ENCODE measurements around the gene ADGRE3. TPM values are rescaled to one million over a fixed set of nuclear protein-coding genes. Genes with fewer than 3 reads are reported as not detected.

The ADGRE3 gene
- total and polyA plus RNA-seq, 2 of the 4 experiments (the other 2 are of a cell fraction) = not detected

DNA sequence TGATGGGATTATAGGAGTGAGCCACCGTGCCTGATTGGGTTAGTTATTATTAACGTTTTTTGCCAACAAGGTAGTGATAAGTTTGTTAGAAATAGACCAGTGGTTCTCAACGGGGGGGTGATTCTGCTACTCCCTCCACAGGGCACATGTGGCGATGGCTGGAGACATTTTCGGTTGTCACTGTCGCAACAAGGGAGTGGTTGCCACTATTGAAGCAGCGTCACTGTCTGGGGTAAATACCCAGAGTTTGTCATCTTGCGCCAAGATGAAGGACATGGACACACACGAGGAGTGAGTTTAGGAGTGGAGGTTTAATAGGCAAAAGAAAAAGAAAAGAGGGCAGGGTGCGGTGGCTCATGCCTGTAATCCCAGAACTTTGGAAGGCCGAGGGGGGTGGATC, 18.9 kb downstream of the ADGRE3 start:
- Histone ChIP-seq H3K4me2 (ENCODE audit: low read depth, low read length) (no peak overlapping the region), H3K79me1 (ENCODE audit: low read depth in 1 of 2, low read length in 2 of 2) (no peaks in the 10 kb centered on the region), H3K27me3 (ENCODE audit: control insufficient read depth, insufficient read depth, low read length) (no peaks in the 10 kb centered on the region), H2BK15ac (ENCODE audit: low read depth, low read length) (no peak overlapping the region), H3K9me3 (ENCODE audit: control insufficient read depth, insufficient read depth, low read length) (no peaks in the 10 kb centered on the region), H3K36me3 (ENCODE audit: control insufficient read depth, insufficient read depth, low read length) (no peaks in the 10 kb centered on the region), H2AK9ac (replicated peaks; ENCODE audit: low read depth, low read length, poor library complexity) (no peak overlapping the region), H3K23ac (ENCODE audit: low read depth, low read length) (no peak overlapping the region), H2AFZ (replicated peaks; ENCODE audit: low read length, poor library complexity) (no peak overlapping the region), H3K14ac (replicated peaks; ENCODE audit: low read depth, low read length) (no peak overlapping the region), H2BK120ac (ENCODE audit: low read depth, low read length) (no peak overlapping the region), H4K91ac (ENCODE audit: insufficient read depth, low read depth, low read length) (no peak overlapping the region), H3K56ac (ENCODE audit: extremely low read depth, insufficient read depth, low read length) (no peak overlapping the region), H3K9ac (ENCODE audit: low read depth, low read length) (no peak overlapping the region), H2BK20ac (ENCODE audit: low read depth, low read length) (no peak overlapping the region), H4K8ac (ENCODE audit: low read depth in 2 of 2, low read length in 2 of 2) (no peak overlapping the region), H3K4me3 (ENCODE audit: insufficient read depth, low read depth, low read length) (no peak overlapping the region), H3K9me1 (ENCODE audit: insufficient read depth, low read length) (no peaks in the 10 kb centered on the region), H3K27ac (ENCODE audit: insufficient read depth, low read length) (no peak overlapping the region), H4K20me1 (ENCODE audit: insufficient read depth, low read length) (no peaks in the 10 kb centered on the region), H2BK5ac (ENCODE audit: low read depth, low read length, poor library complexity, severe bottlenecking) (no peak overlapping the region), H3K18ac (ENCODE audit: low read depth, low read length) (no peak overlapping the region), H2AK5ac (ENCODE audit: low read depth, low read length) (no peak overlapping the region), H4K5ac (ENCODE audit: low read depth, low read length) (no peak overlapping the region), H3K4me1 (ENCODE audit: control insufficient read depth, insufficient read depth, low read length) (no peaks in the 10 kb centered on the region), H3K4ac (ENCODE audit: low read depth, low read length) (no peak overlapping the region)
- dilution Hi-C loops (cut with HindIII; ENCODE audit: low sequenced_read_pairs, unreplicated experiment) (no loop called here), in situ Hi-C loops (cut with MboI; ENCODE audit: low sequenced_read_pairs) (no loop called here), intact Hi-C loops (cut with micrococcal nuclease) (no loop called here)
- no TSS peak for BruUV-seq (replicated peaks)
- POLR2A ChIA-PET (ENCODE audit: unreplicated experiment) = no interaction called here
- TF ChIP-seq RCOR1 (IDR thresholded peaks at IDR 0.05; ENCODE audit: insufficient replicate concordance, low read length) (no peak), CEBPB (IDR thresholded peaks at IDR 0.05; ENCODE audit: low read depth, low read length) (no peak), RFX5 (IDR thresholded peaks at IDR 0.05; ENCODE audit: low read depth, low read length) (no peak), MXI1 (IDR thresholded peaks at IDR 0.05; ENCODE audit: borderline replicate concordance, low read depth, low read length) (no peak), RAD21 (IDR thresholded peaks at IDR 0.05; ENCODE audit: low read length) (no peak), POLR2A (IDR thresholded peaks at IDR 0.05; ENCODE audit: low read depth, low read length) (no peak), NFE2L2 (IDR thresholded peaks at IDR 0.05; ENCODE audit: low read depth, low read length) (no peak), MAZ (IDR thresholded peaks at IDR 0.05; ENCODE audit: borderline replicate concordance, low read depth, low read length) (no peak), ELK1 (IDR thresholded peaks at IDR 0.05; ENCODE audit: borderline replicate concordance, low read depth, low read length) (no peak), MAFK (IDR thresholded peaks at IDR 0.05; ENCODE audit: low read depth, low read length) (no peak), USF2 (IDR thresholded peaks at IDR 0.05; ENCODE audit: low read depth, low read length) (no peak), CHD1 (IDR thresholded peaks at IDR 0.05; ENCODE audit: low read depth, low read length) (no peak)
- TF ChIP-seq, protein P1, sequence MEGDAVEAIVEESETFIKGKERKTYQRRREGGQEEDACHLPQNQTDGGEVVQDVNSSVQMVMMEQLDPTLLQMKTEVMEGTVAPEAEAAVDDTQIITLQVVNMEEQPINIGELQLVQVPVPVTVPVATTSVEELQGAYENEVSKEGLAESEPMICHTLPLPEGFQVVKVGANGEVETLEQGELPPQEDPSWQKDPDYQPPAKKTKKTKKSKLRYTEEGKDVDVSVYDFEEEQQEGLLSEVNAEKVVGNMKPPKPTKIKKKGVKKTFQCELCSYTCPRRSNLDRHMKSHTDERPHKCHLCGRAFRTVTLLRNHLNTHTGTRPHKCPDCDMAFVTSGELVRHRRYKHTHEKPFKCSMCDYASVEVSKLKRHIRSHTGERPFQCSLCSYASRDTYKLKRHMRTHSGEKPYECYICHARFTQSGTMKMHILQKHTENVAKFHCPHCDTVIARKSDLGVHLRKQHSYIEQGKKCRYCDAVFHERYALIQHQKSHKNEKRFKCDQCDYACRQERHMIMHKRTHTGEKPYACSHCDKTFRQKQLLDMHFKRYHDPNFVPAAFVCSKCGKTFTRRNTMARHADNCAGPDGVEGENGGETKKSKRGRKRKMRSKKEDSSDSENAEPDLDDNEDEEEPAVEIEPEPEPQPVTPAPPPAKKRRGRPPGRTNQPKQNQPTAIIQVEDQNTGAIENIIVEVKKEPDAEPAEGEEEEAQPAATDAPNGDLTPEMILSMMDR (conservative IDR thresholded peaks at IDR 0.05; ENCODE audit: low read depth, low read length) = no peak
- CTCF ChIA-PET = no interaction called here
- 83% methylated on average over 2 of the region's 11 CpGs; no CpG with 5 or more reads in 1 of the 2 experiments for WGBS, 2 experiments (ENCODE audit: extremely low coverage in 2 of 2, insufficient read length in 1 of 2)
- no peak for ATAC-seq (ENCODE audit: low read depth)
- no peak for DNase-seq
